GM23338 (cell line): Measurements from ENCODE around the gene GALR2. TPM values are rescaled to one million over a fixed set of nuclear protein-coding genes. Genes with fewer than 3 reads are reported as not detected.

Experiments used
- ATAC-seq: fragments of 200-7000 bp; cut with Tn5 transposase; 3 replicates; pipeline ENCODE4 v1.9.1; 2020
- DNase-seq: peaks from one replicate; pipeline ENCODE4 v3.0.0-alpha.2; 2015; ENCODE audit warnings: low spot score
- H2AFZ ChIP-seq: fragments of 200-600 bp; sonication (generic); 2 replicates; pipeline ENCODE4 v1.8.0; 2016; ENCODE audit warnings: antibody characterized with exemption, mild to moderate bottlenecking, moderate library complexity
- H3F3A ChIP-seq: fragments of 200-600 bp; sonication (generic); replicated peaks from 2 replicates; pipeline ENCODE4 v1.8.0; 2017; ENCODE audit warnings: antibody characterized with exemption, mixed run types, low read depth
- H3K27ac ChIP-seq: fragments of 200-600 bp; sonication (generic); 2 replicates; pipeline ENCODE4 v1.6.1; 2016; ENCODE audit warnings: low read depth
- H3K27me3 ChIP-seq: fragments of 200-600 bp; sonication (generic); 2 replicates; pipeline ENCODE4 v1.8.0; 2016; ENCODE audit warnings: mild to moderate bottlenecking, mixed run types, moderate library complexity; ENCODE audit not compliant: insufficient read depth
- H3K36me3 ChIP-seq: fragments of 200-600 bp; sonication (generic); 2 replicates; pipeline ENCODE4 v1.8.0; 2016; ENCODE audit warnings: mild to moderate bottlenecking; ENCODE audit not compliant: insufficient read depth
- H3K4me1 ChIP-seq: fragments of 200-600 bp; sonication (generic); 2 replicates; pipeline ENCODE4 v1.8.0; 2016; ENCODE audit warnings: mild to moderate bottlenecking, moderate library complexity; ENCODE audit not compliant: insufficient read depth
- H3K4me2 ChIP-seq: fragments of 200-600 bp; sonication (generic); 2 replicates; pipeline ENCODE4 v1.7.1; 2017; ENCODE audit warnings: mixed run types
- H3K4me3 ChIP-seq: fragments of 200-600 bp; sonication (generic); 2 replicates; pipeline ENCODE4 v1.6.1; 2016; ENCODE audit warnings: mixed run types
- H3K79me2 ChIP-seq: fragments of 200-600 bp; sonication (generic); replicated peaks from 2 replicates; pipeline ENCODE4 v1.8.0; 2017; ENCODE audit warnings: mild to moderate bottlenecking; ENCODE audit not compliant: insufficient read depth
- H3K9me2 ChIP-seq: fragments of 200-600 bp; sonication (generic); 2 replicates; pipeline ENCODE4 v1.8.0; 2017; ENCODE audit not compliant: insufficient read depth
- H4K20me1 ChIP-seq: fragments of 200-600 bp; sonication (generic); replicated peaks from 2 replicates; pipeline ENCODE4 v1.8.0; 2017; ENCODE audit warnings: mild to moderate bottlenecking; ENCODE audit not compliant: insufficient read depth
- H3K27ac Mint-ChIP-seq: 2 replicates; pipeline ENCODE4 v1.8.0; 2020; ENCODE audit warnings: inconsistent platforms, mild to moderate bottlenecking, moderate library complexity, mixed read lengths
- H3K27me3 Mint-ChIP-seq: 3 replicates; pipeline ENCODE4 v1.8.0; 2022; ENCODE audit warnings: low read depth, mild to moderate bottlenecking, moderate library complexity, mixed read lengths, inconsistent platforms; ENCODE audit not compliant: insufficient read depth, poor library complexity
- H3K36me3 Mint-ChIP-seq: 3 replicates; pipeline ENCODE4 v1.8.0; 2021; ENCODE audit warnings: low read depth, mild to moderate bottlenecking, inconsistent platforms, moderate library complexity, mixed read lengths
- H3K4me1 Mint-ChIP-seq: 3 replicates; pipeline ENCODE4 v1.8.0; 2020; ENCODE audit warnings: mild to moderate bottlenecking, inconsistent platforms, mixed read lengths
- H3K4me3 Mint-ChIP-seq: 3 replicates; pipeline ENCODE4 v1.8.0; 2021; ENCODE audit warnings: moderate library complexity, mild to moderate bottlenecking, inconsistent platforms, mixed read lengths
- H3K9me3 Mint-ChIP-seq: 3 replicates; pipeline ENCODE4 v1.8.0; 2020; ENCODE audit warnings: moderate library complexity, mild to moderate bottlenecking, inconsistent platforms, mixed read lengths
- CREB1 ChIP-seq: fragments of 250-450 bp; sonication (Bioruptor Pico); IDR thresholded peaks from 2 replicates; pipeline ENCODE4 v1.5.0; 2020; ENCODE audit warnings: low read depth, mild to moderate bottlenecking, moderate library complexity
- EZH2 ChIP-seq: fragments of 200-600 bp; sonication (generic); IDR thresholded peaks from one replicate; pipeline ENCODE4 v1.8.0; 2017; ENCODE audit warnings: antibody characterized with exemption, mild to moderate bottlenecking, low read depth; ENCODE audit not compliant: unreplicated experiment
- EZH2phosphoT487 ChIP-seq: fragments of 200-600 bp; sonication (generic); IDR thresholded peaks from one replicate; pipeline ENCODE4 v1.8.1; 2018; ENCODE audit warnings: antibody characterized with exemption; ENCODE audit not compliant: unreplicated experiment
- JUNB ChIP-seq: IDR thresholded peaks from one replicate; pipeline ENCODE4 v1.6.1; 2016; ENCODE audit warnings: antibody characterized with exemption; ENCODE audit not compliant: unreplicated experiment
- NANOG ChIP-seq: IDR thresholded peaks from 2 replicates; pipeline ENCODE4 v1.6.1; 2016; ENCODE audit warnings: antibody characterized with exemption, borderline replicate concordance
- STAT1 ChIP-seq: IDR thresholded peaks from one replicate; pipeline ENCODE4 v1.6.1; 2016; ENCODE audit warnings: antibody characterized with exemption; ENCODE audit not compliant: unreplicated experiment
- ZNF114 ChIP-seq: fragments of 250-450 bp; sonication (Bioruptor Pico); IDR thresholded peaks from 2 replicates; pipeline ENCODE4 v1.5.0; 2020; ENCODE audit warnings: mild to moderate bottlenecking, moderate library complexity
- ZNF331 ChIP-seq: fragments of 250-450 bp; sonication (Bioruptor Pico); IDR thresholded peaks from 2 replicates; pipeline ENCODE4 v1.5.0; 2020; ENCODE audit warnings: low read depth, mild to moderate bottlenecking, moderate library complexity
- polyA plus RNA-seq: library from polyadenylated mRNA; unstranded; fragments of >200 nt; fragmentation: Nextera tagmentation; extraction: Ambion mirVana; gene quantifications from 2 replicates; pipeline ENCODE4 v1.2.1, GENCODE V29; 2016
- total RNA-seq: library from RNA; depleted of rRNA; stranded (reverse); fragments of >200 nt; shearing (Covaris generic); gene quantifications from 2 replicates; pipeline ENCODE4 v1.2.3, GENCODE V29; 2014
- TF ChIP-seq, protein P1 (sequence below): IDR thresholded peaks from one replicate; pipeline ENCODE4 v1.6.1; 2018; ENCODE audit warnings: antibody characterized with exemption; ENCODE audit not compliant: unreplicated experiment
- TF ChIP-seq, protein P2 (sequence below): fragments of 250-450 bp; sonication (Bioruptor Pico); IDR thresholded peaks from 2 replicates; pipeline ENCODE4 v1.5.0; 2020; ENCODE audit warnings: mild to moderate bottlenecking, moderate library complexity
- TF ChIP-seq, protein P3 (sequence below), 2 experiments: fragments of 200-600 bp in 1 of 2; sonication (generic) in 1 of 2; conservative IDR thresholded peaks; 2 replicates each; pipeline versions ENCODE4 v1.5.1 to v1.6.1; 2016 to 2017; ENCODE audit warnings: antibody characterized with exemption in 2 of 2, low read depth in 2 of 2, mild to moderate bottlenecking in 2 of 2, moderate library complexity in 1 of 2
- TF ChIP-seq, protein P4 (sequence below): IDR thresholded peaks from 2 replicates; pipeline ENCODE4 v1.6.1; 2016; ENCODE audit warnings: antibody characterized with exemption

GALR2 gene
- total and polyA plus RNA-seq, 2 experiments from 2014 or later = 0.50 to 2.2 TPM

DNA sequence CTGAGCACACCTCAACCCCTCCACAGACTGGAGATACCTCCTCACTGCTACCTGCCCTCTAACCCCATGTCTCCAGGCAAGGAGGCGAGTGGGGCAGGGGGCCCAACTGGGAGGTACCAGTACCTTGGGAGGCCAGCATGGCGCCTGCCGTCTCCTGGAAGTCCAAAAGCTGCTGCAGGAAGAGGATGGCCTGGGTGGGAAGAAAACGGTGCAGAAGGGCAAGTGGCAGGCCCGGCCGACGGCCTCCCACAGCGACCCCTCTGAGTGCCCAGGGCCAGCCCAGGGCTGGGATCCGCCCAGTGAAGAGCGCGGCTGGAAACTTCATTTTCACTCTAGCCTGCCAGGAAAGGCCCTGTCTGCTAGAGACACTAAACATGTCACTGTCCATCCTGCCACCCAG lies 12.9 kb downstream of the GALR2 start:
- DNase-seq (no peak), ATAC-seq (no peak)
- Histone ChIP-seq H3K4me1 (no peaks in the 10 kb centered on the region), H3K36me3 (peaks cover 5% of the 10 kb centered on the region; the same call in 1 of the 2 replicates), H3K27ac (no peak overlapping the region), H4K20me1 (no peaks in the 10 kb centered on the region), H3K79me2 (no peaks in the 10 kb centered on the region), H3F3A (peaks cover 3% of the 10 kb centered on the region; the same call in 1 of the 2 replicates), H3K27me3 (no peaks in the 10 kb centered on the region), H3K9me2 (no peaks in the 10 kb centered on the region), H2AFZ (no peak overlapping the region), H3K4me2 (no peak overlapping the region), H3K4me3 (no peak overlapping the region)
- H3K27me3 Mint-ChIP-seq = peaks cover 7% of the 10 kb centered on the region
- no peak overlapping the region for H3K4me3 Mint-ChIP-seq
- H3K36me3 Mint-ChIP-seq = peaks cover 62% of the 10 kb centered on the region
- no peak overlapping the region for H3K27ac Mint-ChIP-seq
- H3K9me3 Mint-ChIP-seq = no peaks in the 10 kb centered on the region
- TF ChIP-seq, protein P1, sequence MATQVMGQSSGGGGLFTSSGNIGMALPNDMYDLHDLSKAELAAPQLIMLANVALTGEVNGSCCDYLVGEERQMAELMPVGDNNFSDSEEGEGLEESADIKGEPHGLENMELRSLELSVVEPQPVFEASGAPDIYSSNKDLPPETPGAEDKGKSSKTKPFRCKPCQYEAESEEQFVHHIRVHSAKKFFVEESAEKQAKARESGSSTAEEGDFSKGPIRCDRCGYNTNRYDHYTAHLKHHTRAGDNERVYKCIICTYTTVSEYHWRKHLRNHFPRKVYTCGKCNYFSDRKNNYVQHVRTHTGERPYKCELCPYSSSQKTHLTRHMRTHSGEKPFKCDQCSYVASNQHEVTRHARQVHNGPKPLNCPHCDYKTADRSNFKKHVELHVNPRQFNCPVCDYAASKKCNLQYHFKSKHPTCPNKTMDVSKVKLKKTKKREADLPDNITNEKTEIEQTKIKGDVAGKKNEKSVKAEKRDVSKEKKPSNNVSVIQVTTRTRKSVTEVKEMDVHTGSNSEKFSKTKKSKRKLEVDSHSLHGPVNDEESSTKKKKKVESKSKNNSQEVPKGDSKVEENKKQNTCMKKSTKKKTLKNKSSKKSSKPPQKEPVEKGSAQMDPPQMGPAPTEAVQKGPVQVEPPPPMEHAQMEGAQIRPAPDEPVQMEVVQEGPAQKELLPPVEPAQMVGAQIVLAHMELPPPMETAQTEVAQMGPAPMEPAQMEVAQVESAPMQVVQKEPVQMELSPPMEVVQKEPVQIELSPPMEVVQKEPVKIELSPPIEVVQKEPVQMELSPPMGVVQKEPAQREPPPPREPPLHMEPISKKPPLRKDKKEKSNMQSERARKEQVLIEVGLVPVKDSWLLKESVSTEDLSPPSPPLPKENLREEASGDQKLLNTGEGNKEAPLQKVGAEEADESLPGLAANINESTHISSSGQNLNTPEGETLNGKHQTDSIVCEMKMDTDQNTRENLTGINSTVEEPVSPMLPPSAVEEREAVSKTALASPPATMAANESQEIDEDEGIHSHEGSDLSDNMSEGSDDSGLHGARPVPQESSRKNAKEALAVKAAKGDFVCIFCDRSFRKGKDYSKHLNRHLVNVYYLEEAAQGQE = no peak
- TF ChIP-seq ZNF331 (CRISPR knock-in tag) (no peak), NANOG (no peak), EZH2 (no peak), ZNF114 (CRISPR knock-in tag) (no peak), CREB1 (no peak), JUNB (no peak), EZH2phosphoT487 (no peak), STAT1 (no peak)
- TF ChIP-seq, protein P2, sequence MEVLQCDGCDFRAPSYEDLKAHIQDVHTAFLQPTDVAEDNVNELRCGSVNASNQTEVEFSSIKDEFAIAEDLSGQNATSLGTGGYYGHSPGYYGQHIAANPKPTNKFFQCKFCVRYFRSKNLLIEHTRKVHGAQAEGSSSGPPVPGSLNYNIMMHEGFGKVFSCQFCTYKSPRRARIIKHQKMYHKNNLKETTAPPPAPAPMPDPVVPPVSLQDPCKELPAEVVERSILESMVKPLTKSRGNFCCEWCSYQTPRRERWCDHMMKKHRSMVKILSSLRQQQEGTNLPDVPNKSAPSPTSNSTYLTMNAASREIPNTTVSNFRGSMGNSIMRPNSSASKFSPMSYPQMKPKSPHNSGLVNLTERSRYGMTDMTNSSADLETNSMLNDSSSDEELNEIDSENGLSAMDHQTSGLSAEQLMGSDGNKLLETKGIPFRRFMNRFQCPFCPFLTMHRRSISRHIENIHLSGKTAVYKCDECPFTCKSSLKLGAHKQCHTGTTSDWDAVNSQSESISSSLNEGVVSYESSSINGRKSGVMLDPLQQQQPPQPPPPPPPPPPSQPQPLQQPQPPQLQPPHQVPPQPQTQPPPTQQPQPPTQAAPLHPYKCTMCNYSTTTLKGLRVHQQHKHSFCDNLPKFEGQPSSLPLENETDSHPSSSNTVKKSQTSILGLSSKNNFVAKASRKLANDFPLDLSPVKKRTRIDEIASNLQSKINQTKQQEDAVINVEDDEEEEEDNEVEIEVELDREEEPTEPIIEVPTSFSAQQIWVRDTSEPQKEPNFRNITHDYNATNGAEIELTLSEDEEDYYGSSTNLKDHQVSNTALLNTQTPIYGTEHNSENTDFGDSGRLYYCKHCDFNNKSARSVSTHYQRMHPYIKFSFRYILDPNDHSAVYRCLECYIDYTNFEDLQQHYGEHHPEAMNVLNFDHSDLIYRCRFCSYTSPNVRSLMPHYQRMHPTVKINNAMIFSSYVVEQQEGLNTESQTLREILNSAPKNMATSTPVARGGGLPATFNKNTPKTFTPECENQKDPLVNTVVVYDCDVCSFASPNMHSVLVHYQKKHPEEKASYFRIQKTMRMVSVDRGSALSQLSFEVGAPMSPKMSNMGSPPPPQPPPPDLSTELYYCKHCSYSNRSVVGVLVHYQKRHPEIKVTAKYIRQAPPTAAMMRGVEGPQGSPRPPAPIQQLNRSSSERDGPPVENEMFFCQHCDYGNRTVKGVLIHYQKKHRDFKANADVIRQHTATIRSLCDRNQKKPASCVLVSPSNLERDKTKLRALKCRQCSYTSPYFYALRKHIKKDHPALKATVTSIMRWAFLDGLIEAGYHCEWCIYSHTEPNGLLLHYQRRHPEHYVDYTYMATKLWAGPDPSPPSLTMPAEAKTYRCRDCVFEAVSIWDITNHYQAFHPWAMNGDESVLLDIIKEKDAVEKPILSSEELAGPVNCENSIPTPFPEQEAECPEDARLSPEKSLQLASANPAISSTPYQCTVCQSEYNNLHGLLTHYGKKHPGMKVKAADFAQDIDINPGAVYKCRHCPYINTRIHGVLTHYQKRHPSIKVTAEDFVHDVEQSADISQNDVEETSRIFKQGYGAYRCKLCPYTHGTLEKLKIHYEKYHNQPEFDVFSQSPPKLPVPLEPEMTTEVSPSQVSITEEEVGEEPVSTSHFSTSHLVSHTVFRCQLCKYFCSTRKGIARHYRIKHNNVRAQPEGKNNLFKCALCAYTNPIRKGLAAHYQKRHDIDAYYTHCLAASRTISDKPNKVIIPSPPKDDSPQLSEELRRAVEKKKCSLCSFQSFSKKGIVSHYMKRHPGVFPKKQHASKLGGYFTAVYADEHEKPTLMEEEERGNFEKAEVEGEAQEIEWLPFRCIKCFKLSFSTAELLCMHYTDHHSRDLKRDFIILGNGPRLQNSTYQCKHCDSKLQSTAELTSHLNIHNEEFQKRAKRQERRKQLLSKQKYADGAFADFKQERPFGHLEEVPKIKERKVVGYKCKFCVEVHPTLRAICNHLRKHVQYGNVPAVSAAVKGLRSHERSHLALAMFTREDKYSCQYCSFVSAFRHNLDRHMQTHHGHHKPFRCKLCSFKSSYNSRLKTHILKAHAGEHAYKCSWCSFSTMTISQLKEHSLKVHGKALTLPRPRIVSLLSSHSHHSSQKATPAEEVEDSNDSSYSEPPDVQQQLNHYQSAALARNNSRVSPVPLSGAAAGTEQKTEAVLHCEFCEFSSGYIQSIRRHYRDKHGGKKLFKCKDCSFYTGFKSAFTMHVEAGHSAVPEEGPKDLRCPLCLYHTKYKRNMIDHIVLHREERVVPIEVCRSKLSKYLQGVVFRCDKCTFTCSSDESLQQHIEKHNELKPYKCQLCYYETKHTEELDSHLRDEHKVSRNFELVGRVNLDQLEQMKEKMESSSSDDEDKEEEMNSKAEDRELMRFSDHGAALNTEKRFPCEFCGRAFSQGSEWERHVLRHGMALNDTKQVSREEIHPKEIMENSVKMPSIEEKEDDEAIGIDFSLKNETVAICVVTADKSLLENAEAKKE (CRISPR knock-in tag) = no peak
- TF ChIP-seq, protein P3, sequence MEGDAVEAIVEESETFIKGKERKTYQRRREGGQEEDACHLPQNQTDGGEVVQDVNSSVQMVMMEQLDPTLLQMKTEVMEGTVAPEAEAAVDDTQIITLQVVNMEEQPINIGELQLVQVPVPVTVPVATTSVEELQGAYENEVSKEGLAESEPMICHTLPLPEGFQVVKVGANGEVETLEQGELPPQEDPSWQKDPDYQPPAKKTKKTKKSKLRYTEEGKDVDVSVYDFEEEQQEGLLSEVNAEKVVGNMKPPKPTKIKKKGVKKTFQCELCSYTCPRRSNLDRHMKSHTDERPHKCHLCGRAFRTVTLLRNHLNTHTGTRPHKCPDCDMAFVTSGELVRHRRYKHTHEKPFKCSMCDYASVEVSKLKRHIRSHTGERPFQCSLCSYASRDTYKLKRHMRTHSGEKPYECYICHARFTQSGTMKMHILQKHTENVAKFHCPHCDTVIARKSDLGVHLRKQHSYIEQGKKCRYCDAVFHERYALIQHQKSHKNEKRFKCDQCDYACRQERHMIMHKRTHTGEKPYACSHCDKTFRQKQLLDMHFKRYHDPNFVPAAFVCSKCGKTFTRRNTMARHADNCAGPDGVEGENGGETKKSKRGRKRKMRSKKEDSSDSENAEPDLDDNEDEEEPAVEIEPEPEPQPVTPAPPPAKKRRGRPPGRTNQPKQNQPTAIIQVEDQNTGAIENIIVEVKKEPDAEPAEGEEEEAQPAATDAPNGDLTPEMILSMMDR (conservative IDR thresholded peaks at IDR 0.05; ENCODE audit: low read depth in 2 of 2) = no peak
- TF ChIP-seq, protein P4, sequence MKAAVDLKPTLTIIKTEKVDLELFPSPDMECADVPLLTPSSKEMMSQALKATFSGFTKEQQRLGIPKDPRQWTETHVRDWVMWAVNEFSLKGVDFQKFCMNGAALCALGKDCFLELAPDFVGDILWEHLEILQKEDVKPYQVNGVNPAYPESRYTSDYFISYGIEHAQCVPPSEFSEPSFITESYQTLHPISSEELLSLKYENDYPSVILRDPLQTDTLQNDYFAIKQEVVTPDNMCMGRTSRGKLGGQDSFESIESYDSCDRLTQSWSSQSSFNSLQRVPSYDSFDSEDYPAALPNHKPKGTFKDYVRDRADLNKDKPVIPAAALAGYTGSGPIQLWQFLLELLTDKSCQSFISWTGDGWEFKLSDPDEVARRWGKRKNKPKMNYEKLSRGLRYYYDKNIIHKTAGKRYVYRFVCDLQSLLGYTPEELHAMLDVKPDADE = no peak
- H3K4me1 Mint-ChIP-seq = no peaks in the 10 kb centered on the region; the same call in 2 of the 3 replicates
